Aorta (tissue), 5 donors: ENCODE data around the gene TBL3. TPM values are rescaled to one million over a fixed set of nuclear protein-coding genes. Genes with fewer than 3 reads are reported as not detected.
"Not testable (repeated sequence)": the region's sequence is repeated elsewhere in the genome, so short reads cannot be mapped to it uniquely, and the experiment has no call there.

ENCODE experiments used
- ATAC-seq: fragments of 200-7000 bp; cut with Tn5 transposase; one replicate; pipeline ENCODE4 v1.9.1; 2022; ENCODE audit warnings: moderate library complexity; ENCODE audit not compliant: low FRiP score
- DNase-seq, 2 donors: peaks; one replicate each; pipeline ENCODE4 v3.0.0-alpha.2; 2020
- H3K27ac ChIP-seq, 2 donors: one replicate each; pipeline ENCODE4 v1.5.1; 2013; ENCODE audit warnings: low read length in 2 of 2, mild to moderate bottlenecking in 2 of 2, moderate library complexity in 2 of 2, control low read depth in 1 of 2, inconsistent platforms in 1 of 2, low read depth in 1 of 2
- H3K27me3 ChIP-seq, 2 donors: one replicate each; pipeline ENCODE4 v1.6.1; 2013; ENCODE audit warnings: control low read depth in 1 of 2, low read length in 1 of 2, mild to moderate bottlenecking in 1 of 2, moderate library complexity in 1 of 2; ENCODE audit not compliant: insufficient read depth in 2 of 2, control insufficient read depth in 1 of 2
- H3K36me3 ChIP-seq, 2 donors: one replicate each; pipeline ENCODE4 v1.6.1; 2013; ENCODE audit warnings: control low read depth in 1 of 2, low read length in 1 of 2, mild to moderate bottlenecking in 1 of 2; ENCODE audit not compliant: insufficient read depth in 2 of 2, control insufficient read depth in 1 of 2
- H3K4me1 ChIP-seq, 2 donors: one replicate each; pipeline ENCODE4 v1.6.1; 2013; ENCODE audit warnings: low read length in 2 of 2, control low read depth in 1 of 2, mild to moderate bottlenecking in 1 of 2, moderate library complexity in 1 of 2; ENCODE audit not compliant: insufficient read depth in 2 of 2, control insufficient read depth in 1 of 2
- H3K4me3 ChIP-seq, 2 donors: one replicate each; pipeline ENCODE4 v1.5.1; 2013; ENCODE audit warnings: low read length in 2 of 2, control low read depth in 1 of 2, mild to moderate bottlenecking in 1 of 2
- H3K9me3 ChIP-seq: one replicate; pipeline ENCODE4 v1.6.1; 2013; ENCODE audit warnings: mild to moderate bottlenecking, low read length; ENCODE audit not compliant: control insufficient read depth
- WGBS, 2 donors: extraction: QIAGEN DNeasy Blood & Tissue Kit; methylation state at CpG; one replicate each; pipeline ENCODE4 v1.1.7; 2013; 5-methylcytosine and 5-hydroxymethylcytosine counted together
- intact Hi-C, 2 donors: fragments of 100-400 bp; cut with DNase I; formaldehyde crosslinking; loops; one replicate each; pipeline versions ENCODE4 v1.14.2 to v1.15.0; 2022
- polyA plus RNA-seq, 2 donors: library from polyadenylated mRNA; stranded (reverse); fragments of 200-250 nt; gene quantifications; one replicate each; pipeline ENCODE4 v1.2.3, GENCODE V29; 2013
- total RNA-seq, 2 donors: library from RNA; stranded (reverse); fragmentation: NEBNext Ultra II Directional; extraction: Animal tissue kit (Norgen Biotek cat#: 25700); gene quantifications; one replicate each; pipeline ENCODE4 v1.2.1, GENCODE V29; 2021
- donor health status: healthy with polysubstance abuse.
- donor health status: Bipolar disorder and iron deficiency.
- donor health status: DM: no; HTN: no; CAD: no.
- donor health status: DM: no; HTN: no; CAD: no.
- donor health status: DM: yes; HTN: yes; CAD: no.

The TBL3 gene
- total and polyA plus RNA-seq, 4 donors: 14.9 to 85.5 (median 17.9) TPM

DNA sequence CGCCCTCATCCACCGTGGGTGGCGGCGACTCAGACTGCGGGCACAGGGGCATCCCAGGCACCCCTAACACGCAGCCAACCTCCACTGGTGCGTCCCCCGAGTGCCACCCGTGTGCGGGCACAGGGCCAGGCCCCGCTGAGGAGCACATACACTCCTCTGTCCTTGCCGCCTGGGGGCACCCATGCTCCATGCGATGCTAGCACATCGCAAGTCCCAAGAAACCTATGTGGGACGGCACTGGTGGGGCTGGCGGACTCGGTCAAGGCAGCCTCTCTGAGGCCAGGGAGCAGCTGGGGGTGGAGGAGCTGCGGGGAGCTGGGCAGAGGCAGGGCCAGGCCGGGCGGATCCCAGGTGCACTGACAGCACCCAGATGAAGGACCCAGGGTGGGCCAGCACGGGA lies 33.8 kb downstream of the TBL3 start:
- H3K27me3 ChIP-seq: no peaks in the 10 kb centered on the region
- no peaks in the 10 kb centered on the region for H3K9me3 ChIP-seq
- no peaks in the 10 kb centered on the region for H3K4me1 ChIP-seq
- DNase-seq: no peak
- H3K4me3 ChIP-seq: no peak overlapping the region
- ATAC-seq: no peak
- intact Hi-C loops: no loop called here
- peaks cover 0 to 12% of the 10 kb centered on the region in 2 donors for H3K36me3 ChIP-seq
- no peak overlapping the region for H3K27ac ChIP-seq
- 75 to 78% methylated on average over 21 of the region's 21 CpGs for WGBS, 2 donors

DNA sequence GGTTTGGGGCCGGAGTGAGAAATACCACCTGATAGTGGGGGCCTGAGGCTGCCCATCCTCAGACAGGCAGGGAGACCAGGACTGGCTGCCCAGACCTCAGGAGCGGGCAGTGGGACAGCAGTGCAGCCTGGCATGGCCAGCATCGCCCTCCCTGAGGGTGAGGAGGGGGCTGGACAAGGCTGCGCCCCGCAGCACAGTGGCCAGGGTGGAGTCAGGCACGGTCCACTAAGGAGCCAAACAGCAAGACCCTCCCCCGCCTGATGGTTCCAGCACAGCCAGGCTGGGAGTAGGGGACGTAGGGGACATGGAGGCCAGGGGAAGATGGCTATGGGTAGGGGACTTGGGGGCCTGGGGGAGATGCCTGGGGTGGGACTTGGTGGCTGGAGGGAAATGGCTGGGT lies 34.5 kb downstream of the TBL3 start:
- no peak for ATAC-seq
- intact Hi-C loops: no loop called here
- Histone ChIP-seq H3K4me3 (no peak overlapping the region), H3K36me3 (peaks cover 0 to 9% of the 10 kb centered on the region in 2 donors), H3K9me3 (no peaks in the 10 kb centered on the region), H3K27ac (no peak overlapping the region), H3K4me1 (no peaks in the 10 kb centered on the region), H3K27me3 (no peaks in the 10 kb centered on the region)
- DNase-seq: no peak
- 86 to 91% methylated on average over 8 of the region's 8 CpGs for WGBS, 2 donors

GRCh38 chr16:2007081-2007836 lies 35.4 kb downstream of the TBL3 start:
- Histone ChIP-seq H3K36me3 (peaks cover 0 to 2% of the 10 kb centered on the region in 2 donors), H3K4me1 (no peaks in the 10 kb centered on the region), H3K9me3 (no peaks in the 10 kb centered on the region), H3K4me3 (no peak overlapping the region), H3K27ac (no peak overlapping the region), H3K27me3 (no peaks in the 10 kb centered on the region)
- 74 to 83% methylated on average over 14 to 16 of the region's 16 CpGs for WGBS, 2 donors
- no peak for DNase-seq
- intact Hi-C loops: no loop called here
- no peak for ATAC-seq

DNA sequence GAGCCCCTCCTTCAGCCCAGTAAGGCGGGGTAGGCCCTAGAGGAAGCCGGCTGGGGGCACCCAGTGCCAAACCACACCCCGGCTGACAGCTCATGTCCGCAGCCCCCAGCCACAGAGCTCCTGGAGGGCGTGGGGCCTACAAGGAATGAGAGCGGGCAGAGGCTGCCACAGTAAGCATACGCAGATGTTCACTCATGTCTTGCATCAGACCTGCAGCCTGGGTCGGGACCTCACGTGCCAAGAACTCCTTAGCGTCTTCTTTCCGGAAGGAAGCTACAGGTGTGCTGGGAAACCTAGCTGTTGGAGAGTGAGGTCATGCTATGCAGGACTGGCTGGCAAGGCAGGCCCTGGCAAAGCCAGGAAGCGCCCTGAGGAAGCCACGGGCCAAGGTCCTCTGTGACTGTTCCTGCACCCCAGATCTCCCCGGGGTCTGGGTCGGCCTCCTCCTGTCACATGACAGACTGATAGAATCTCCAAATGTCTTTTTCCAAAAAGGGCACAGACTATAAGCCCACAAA lies 36.2 kb downstream of the TBL3 start:
- no peak overlapping the region for H3K27ac ChIP-seq
- no peaks in the 10 kb centered on the region for H3K4me1 ChIP-seq
- H3K36me3 ChIP-seq: no peaks in the 10 kb centered on the region
- intact Hi-C loops: no loop called here
- H3K4me3 ChIP-seq: no peak overlapping the region
- ATAC-seq (no peak), DNase-seq (no peak)
- H3K27me3 ChIP-seq: no peaks in the 10 kb centered on the region
- no peaks in the 10 kb centered on the region for H3K9me3 ChIP-seq
- WGBS, 2 donors: 67 to 68% methylated on average over 15 of the region's 15 CpGs

DNA sequence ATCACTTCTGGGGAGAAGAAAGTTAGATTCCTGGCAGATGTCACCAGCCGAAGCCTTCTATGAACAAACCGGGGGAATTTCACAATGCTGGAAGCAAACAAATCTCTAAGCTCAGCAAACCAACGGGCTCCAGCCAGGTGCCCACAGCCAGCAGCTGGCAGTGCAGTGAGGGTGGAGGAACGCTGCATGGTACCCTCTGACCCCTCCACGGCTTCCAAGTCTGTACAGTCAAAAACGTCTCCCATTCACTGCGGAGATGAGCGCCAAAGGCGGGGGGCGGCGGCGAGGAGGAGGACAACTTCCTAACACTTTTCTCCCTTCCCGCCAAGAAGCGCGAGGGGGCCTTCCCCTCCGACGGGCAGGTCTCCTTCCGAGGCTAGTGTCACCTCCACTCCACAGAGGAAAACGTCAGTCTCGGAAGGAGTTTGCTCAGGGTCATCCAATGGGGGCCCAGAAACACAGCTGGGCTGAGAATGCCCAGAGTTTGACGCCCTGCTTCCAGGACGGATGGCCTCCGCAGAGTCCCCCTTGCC lies 36.8 kb downstream of the TBL3 start:
- Histone ChIP-seq H3K4me1 (no peaks in the 10 kb centered on the region), H3K27ac (no peak overlapping the region), H3K4me3 (peak overlapping the region; percentile 80 to 94), H3K9me3 (no peaks in the 10 kb centered on the region), H3K36me3 (no peaks in the 10 kb centered on the region), H3K27me3 (no peaks in the 10 kb centered on the region)
- no peak for ATAC-seq
- DNase-seq: no peak
- WGBS, 2 donors: 3 to 4% methylated on average over 23 of the region's 23 CpGs
- intact Hi-C loops: no loop called here

- intact Hi-C loops: no loop called here
- no peak for ATAC-seq
- DNase-seq: no peak
Measured at GRCh38 chr16:2009164-2009711, 37.4 kb downstream of the TBL3 start.

DNA sequence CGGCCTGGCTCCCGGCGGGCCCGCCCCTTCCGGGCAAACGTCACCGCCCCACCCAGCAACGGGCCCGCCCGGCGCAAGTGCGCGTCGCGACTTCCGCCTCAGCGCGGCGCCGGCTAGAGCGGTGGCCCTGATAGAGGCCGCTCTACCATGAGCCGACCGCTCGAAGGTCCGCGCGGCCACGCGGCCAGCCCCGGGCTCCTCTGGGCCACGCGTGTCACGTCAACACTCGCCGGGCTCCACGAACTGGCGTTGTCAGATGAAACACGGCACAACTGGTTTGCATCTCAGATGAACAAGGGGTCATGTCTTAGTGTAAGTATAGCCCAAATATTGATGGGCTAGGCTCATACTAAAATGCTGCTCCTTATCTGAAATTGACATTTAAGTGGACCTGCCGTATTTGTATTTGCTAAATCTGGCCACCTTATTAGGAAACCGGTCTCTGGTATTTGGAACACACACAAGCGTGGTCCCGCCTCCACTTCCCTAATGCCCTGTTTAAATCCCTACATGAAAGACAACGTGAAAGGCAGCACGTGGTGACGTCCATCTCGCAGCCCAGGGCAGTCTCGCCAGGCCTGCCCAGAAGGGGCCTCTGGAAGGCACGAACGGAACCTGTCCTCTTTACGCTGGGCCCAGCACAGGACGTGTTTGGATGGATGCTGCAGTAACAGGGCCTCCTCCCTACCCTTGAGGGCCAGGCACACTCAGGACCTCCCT lies 38.1 kb downstream of the TBL3 start, which contains the start of gene ZNF598:
TSS of gene ZNF598 (minus strand) at position 31 of the 720 bp plus-strand sequence.
- DNase-seq (peak; percentile 89 to 94), ATAC-seq (peak; percentile 95)
- Histone ChIP-seq H3K36me3 (no peaks in the 10 kb centered on the region), H3K9me3 (no peaks in the 10 kb centered on the region), H3K4me3 (peak within 1 kb of the TSS; percentile 80 to 94), H3K4me1 (no peaks in the 10 kb centered on the region), H3K27me3 (no peaks in the 10 kb centered on the region), H3K27ac (peak within 1 kb of the TSS in 1 of 2 donors; percentile 49)
- WGBS, 2 donors: 1% methylated on average over 41 to 52 of the region's 52 CpGs
- intact Hi-C loops: no loop called here

More at GRCh38 chr16:2009164-2009711, 37.4 kb downstream of the TBL3 start:
- Histone ChIP-seq H3K27me3 (no peaks in the 10 kb centered on the region), H3K36me3 (no peaks in the 10 kb centered on the region), H3K4me3 (peak overlapping the region; percentile 80 to 94), H3K9me3 (no peaks in the 10 kb centered on the region), H3K4me1 (no peaks in the 10 kb centered on the region), H3K27ac (peak overlapping the region in 1 of 2 donors; percentile 49)
- WGBS, 2 donors: 1% methylated on average over 36 to 55 of the region's 55 CpGs

- intact Hi-C loops, H3K4me1 ChIP-seq, H3K4me3 ChIP-seq, H3K27me3 ChIP-seq, ATAC-seq, H3K36me3 ChIP-seq, DNase-seq, H3K27ac ChIP-seq, H3K9me3 ChIP-seq: not testable (repeated sequence)
- WGBS, 2 donors: 91 to 92% methylated on average over 9 of the region's 9 CpGs
Measured at GRCh38 chr16:2011726-2012125, 39.9 kb downstream of the TBL3 start.
